ENCODE measurements around the gene SEMA3D. TPM values are rescaled to one million over a fixed set of nuclear protein-coding genes. Genes with fewer than 3 reads are reported as not detected.

SEMA3D gene
- total RNA-seq, 1 donor = 0.72 TPM

GRCh38 chr7:85126383-85126782 lies 60.5 kb downstream of the SEMA3D start:
- no peak overlapping the region for H2AFZ ChIP-seq (ENCODE audit: low read length)
- no peak overlapping the region for H3K4me3 ChIP-seq (ENCODE audit: insufficient read depth, low read length)
- H4K20me1 ChIP-seq (ENCODE audit: insufficient read depth, low read length) = no peaks in the 10 kb centered on the region
- no peaks in the 10 kb centered on the region for H3K36me3 ChIP-seq (ENCODE audit: insufficient read depth, low read length)
- no peaks in the 10 kb centered on the region for H3K79me2 ChIP-seq (ENCODE audit: insufficient read depth, low read length)
- H3K27me3 ChIP-seq (ENCODE audit: insufficient read depth, low read length) = no peaks in the 10 kb centered on the region
- no peak for TF ChIP-seq CTCF (IDR thresholded peaks at IDR 0.05; ENCODE audit: extremely low read depth, low read depth, low read length)
- H3K4me1 ChIP-seq (ENCODE audit: insufficient read depth, low read length) = no peaks in the 10 kb centered on the region
- no peak for DNase-seq (ENCODE audit: insufficient read length, low spot score, missing footprints)
- H3K9me3 ChIP-seq (ENCODE audit: low read depth, low read length) = no peaks in the 10 kb centered on the region
- H3K27ac ChIP-seq (ENCODE audit: low read depth, low read length) = no peak overlapping the region
- H3K4me2 ChIP-seq (ENCODE audit: insufficient read depth, low read length) = no peak overlapping the region

- Histone ChIP-seq H2AFZ (ENCODE audit: low read length) (no peak overlapping the region), H3K27ac (ENCODE audit: low read depth, low read length) (no peak overlapping the region), H3K79me2 (ENCODE audit: insufficient read depth, low read length) (no peaks in the 10 kb centered on the region), H3K4me3 (ENCODE audit: insufficient read depth, low read length) (no peak overlapping the region), H3K9me3 (ENCODE audit: low read depth, low read length) (no peaks in the 10 kb centered on the region), H3K4me1 (ENCODE audit: insufficient read depth, low read length) (no peaks in the 10 kb centered on the region), H4K20me1 (ENCODE audit: insufficient read depth, low read length) (no peaks in the 10 kb centered on the region), H3K36me3 (ENCODE audit: insufficient read depth, low read length) (no peaks in the 10 kb centered on the region), H3K4me2 (ENCODE audit: insufficient read depth, low read length) (no peak overlapping the region), H3K27me3 (ENCODE audit: insufficient read depth, low read length) (no peaks in the 10 kb centered on the region)
- no peak for TF ChIP-seq CTCF (IDR thresholded peaks at IDR 0.05; ENCODE audit: extremely low read depth, low read depth, low read length)
- DNase-seq (ENCODE audit: insufficient read length, low spot score, missing footprints) = no peak
These were observed 61.2 kb downstream of the SEMA3D start for GRCh38 chr7:85125651-85126131.

GRCh38 chr7:85125176-85125575 lies 61.7 kb downstream of the SEMA3D start:
- no peak for DNase-seq (ENCODE audit: insufficient read length, low spot score, missing footprints)

GRCh38 chr7:85119934-85120333 lies 66.9 kb downstream of the SEMA3D start:
- H3K9me3 ChIP-seq (ENCODE audit: low read depth, low read length) = no peaks in the 10 kb centered on the region
- DNase-seq (ENCODE audit: insufficient read length, low spot score, missing footprints) = no peak
- no peaks in the 10 kb centered on the region for H3K36me3 ChIP-seq (ENCODE audit: insufficient read depth, low read length)
- no peak for TF ChIP-seq CTCF (IDR thresholded peaks at IDR 0.05; ENCODE audit: extremely low read depth, low read depth, low read length)
- H3K27ac ChIP-seq (ENCODE audit: low read depth, low read length) = no peak overlapping the region
- H3K4me3 ChIP-seq (ENCODE audit: insufficient read depth, low read length) = no peak overlapping the region
- H3K4me2 ChIP-seq (ENCODE audit: insufficient read depth, low read length) = no peak overlapping the region
- H4K20me1 ChIP-seq (ENCODE audit: insufficient read depth, low read length) = no peaks in the 10 kb centered on the region
- no peaks in the 10 kb centered on the region for H3K79me2 ChIP-seq (ENCODE audit: insufficient read depth, low read length)
- no peaks in the 10 kb centered on the region for H3K27me3 ChIP-seq (ENCODE audit: insufficient read depth, low read length)
- no peaks in the 10 kb centered on the region for H3K4me1 ChIP-seq (ENCODE audit: insufficient read depth, low read length)
- no peak overlapping the region for H2AFZ ChIP-seq (ENCODE audit: low read length)

More at GRCh38 chr7:85125176-85125575, 61.7 kb downstream of the SEMA3D start:
- Histone ChIP-seq H4K20me1 (ENCODE audit: insufficient read depth, low read length) (no peaks in the 10 kb centered on the region), H3K4me3 (ENCODE audit: insufficient read depth, low read length) (no peak overlapping the region), H3K9me3 (ENCODE audit: low read depth, low read length) (no peaks in the 10 kb centered on the region), H3K4me2 (ENCODE audit: insufficient read depth, low read length) (no peak overlapping the region), H3K4me1 (ENCODE audit: insufficient read depth, low read length) (no peaks in the 10 kb centered on the region), H3K36me3 (ENCODE audit: insufficient read depth, low read length) (no peaks in the 10 kb centered on the region), H3K79me2 (ENCODE audit: insufficient read depth, low read length) (no peaks in the 10 kb centered on the region), H3K27me3 (ENCODE audit: insufficient read depth, low read length) (no peaks in the 10 kb centered on the region), H3K27ac (ENCODE audit: low read depth, low read length) (no peak overlapping the region), H2AFZ (ENCODE audit: low read length) (no peak overlapping the region)
- no peak for TF ChIP-seq CTCF (IDR thresholded peaks at IDR 0.05; ENCODE audit: extremely low read depth, low read depth, low read length)
